Trophoblast cell (in vitro differentiated cells and primary cell): ENCODE data around the gene EYS.
A peak's percentile ranks its signal among the peaks of the same experiment; 100 is the strongest.

Source experiments
- DNase-seq, 2 donors: peaks; one replicate each; pipeline ENCODE4 v3.0.0-alpha.2; 2016
- H2AFZ ChIP-seq: 2 replicates; pipeline ENCODE4 v1.6.1; 2013; ENCODE audit warnings: low read length, moderate library complexity, mild to moderate bottlenecking; ENCODE audit not compliant: insufficient read depth, poor library complexity
- H2AK5ac ChIP-seq: 2 replicates; pipeline ENCODE4 v1.6.1; 2013; ENCODE audit warnings: mild to moderate bottlenecking, low read length
- H2BK120ac ChIP-seq: 2 replicates; pipeline ENCODE4 v1.6.1; 2013; ENCODE audit warnings: low read length, mild to moderate bottlenecking, moderate library complexity; ENCODE audit not compliant: insufficient read depth, poor library complexity
- H2BK12ac ChIP-seq: 2 replicates; pipeline ENCODE4 v1.6.1; 2013; ENCODE audit warnings: mild to moderate bottlenecking, low read length, moderate library complexity
- H2BK5ac ChIP-seq: 2 replicates; pipeline ENCODE4 v1.6.1; 2013; ENCODE audit warnings: low read length, low read depth, moderate library complexity, mild to moderate bottlenecking; ENCODE audit not compliant: poor library complexity
- H3K14ac ChIP-seq: 2 replicates; pipeline ENCODE4 v1.6.1; 2013; ENCODE audit warnings: mild to moderate bottlenecking, low read length
- H3K18ac ChIP-seq: 2 replicates; pipeline ENCODE4 v1.6.1; 2013; ENCODE audit warnings: mild to moderate bottlenecking, low read length
- H3K23ac ChIP-seq: 2 replicates; pipeline ENCODE4 v1.6.1; 2013; ENCODE audit warnings: low read length
- H3K27ac ChIP-seq: 2 replicates; pipeline ENCODE4 v1.5.1; 2013; ENCODE audit warnings: low read depth, mild to moderate bottlenecking, inconsistent platforms, low read length, moderate library complexity
- H3K27me3 ChIP-seq: 2 replicates; pipeline ENCODE4 v1.6.1; 2013; ENCODE audit warnings: inconsistent platforms, mild to moderate bottlenecking, low read length, moderate library complexity; ENCODE audit not compliant: insufficient read depth
- H3K36me3 ChIP-seq, 2 experiments: 1 replicate in 1 of 2; 2 replicates in 1 of 2; pipeline ENCODE4 v1.6.1; 2013; ENCODE audit warnings: low read length in 2 of 2, mild to moderate bottlenecking in 2 of 2, moderate library complexity in 1 of 2; ENCODE audit not compliant: insufficient read depth in 2 of 2, control insufficient read depth in 1 of 2
- H3K4ac ChIP-seq: 2 replicates; pipeline ENCODE4 v1.6.1; 2013; ENCODE audit warnings: low read depth, mild to moderate bottlenecking, low read length, moderate library complexity
- H3K4me1 ChIP-seq, 2 experiments: 1 replicate in 1 of 2; 2 replicates in 1 of 2; pipeline ENCODE4 v1.6.1; 2013; ENCODE audit warnings: low read length in 2 of 2, mild to moderate bottlenecking in 2 of 2, moderate library complexity in 1 of 2; ENCODE audit not compliant: insufficient read depth in 2 of 2, control insufficient read depth in 1 of 2
- H3K4me2 ChIP-seq: 2 replicates; pipeline ENCODE4 v1.6.1; 2013; ENCODE audit warnings: inconsistent platforms, mild to moderate bottlenecking, low read length, moderate library complexity
- H3K4me3 ChIP-seq: 2 replicates; pipeline ENCODE4 v1.5.1; 2013; ENCODE audit warnings: mild to moderate bottlenecking, low read depth, low read length, inconsistent platforms
- H3K79me1 ChIP-seq: one replicate; pipeline ENCODE4 v1.6.1; 2013; ENCODE audit warnings: low read length
- H3K79me2 ChIP-seq: 2 replicates; pipeline ENCODE4 v1.6.1; 2013; ENCODE audit warnings: low read length, mild to moderate bottlenecking; ENCODE audit not compliant: control insufficient read depth, insufficient read depth, poor library complexity
- H3K9ac ChIP-seq: 2 replicates; pipeline ENCODE4 v1.6.1; 2013; ENCODE audit warnings: mild to moderate bottlenecking, low read length
- H3K9me3 ChIP-seq: 2 replicates; pipeline ENCODE4 v1.6.1; 2013; ENCODE audit warnings: low read depth, mild to moderate bottlenecking, control low read depth, inconsistent platforms, low read length; ENCODE audit not compliant: insufficient read depth
- H4K12ac ChIP-seq: 2 replicates; pipeline ENCODE4 v1.6.1; 2013; ENCODE audit warnings: low read depth, mild to moderate bottlenecking, low read length, moderate library complexity
- H4K8ac ChIP-seq: 2 replicates; pipeline ENCODE4 v1.6.1; 2013; ENCODE audit warnings: low read depth, mild to moderate bottlenecking, low read length, moderate library complexity
- H4K91ac ChIP-seq: one replicate; pipeline ENCODE4 v1.6.1; 2013; ENCODE audit warnings: low read depth, mild to moderate bottlenecking, low read length, moderate library complexity
- WGBS: extraction: QIAGEN DNeasy Blood & Tissue Kit; methylation state at CpG from one replicate; pipeline ENCODE4 v1.1.7; 2013; ENCODE audit warnings: missing lambda C conversion rate; ENCODE audit not compliant: insufficient read length, insufficient coverage; ENCODE audit errors: extremely low coverage; 5-methylcytosine and 5-hydroxymethylcytosine counted together

The EYS gene

GRCh38 chr6:64847396-64847795, 859.6 kb downstream of the EYS start:
- Histone ChIP-seq H3K4me2 (no peak overlapping the region), H3K23ac (no peak overlapping the region), H3K4ac (no peak overlapping the region), H2BK5ac (no peak overlapping the region), H3K4me1 (no peaks in the 10 kb centered on the region), H2AK5ac (no peak overlapping the region), H2AFZ (no peak overlapping the region), H3K9ac (no peak overlapping the region), H4K8ac (no peak overlapping the region), H3K79me1 (no peaks in the 10 kb centered on the region), H2BK120ac (no peak overlapping the region), H3K79me2 (no peaks in the 10 kb centered on the region), H3K14ac (no peak overlapping the region), H3K9me3 (no peaks in the 10 kb centered on the region), H3K27me3 (no peaks in the 10 kb centered on the region), H3K4me3 (no peak overlapping the region), H4K91ac (no peak overlapping the region), H3K36me3 (no peaks in the 10 kb centered on the region), H2BK12ac (no peak overlapping the region), H4K12ac (no peak overlapping the region), H3K18ac (no peak overlapping the region), H3K27ac (no peak overlapping the region)
- WGBS = no CpG with 5 or more reads among the region's 1 CpG
- no peak for DNase-seq

GRCh38 chr6:64838726-64839125, 868.3 kb downstream of the EYS start:
- H3K4me2 ChIP-seq = no peak overlapping the region
- H4K12ac ChIP-seq = no peak overlapping the region
- no peak overlapping the region for H3K18ac ChIP-seq
- no peak overlapping the region for H4K91ac ChIP-seq
- H3K9ac ChIP-seq = no peak overlapping the region
- H2AK5ac ChIP-seq = no peak overlapping the region
- no peaks in the 10 kb centered on the region for H3K79me1 ChIP-seq
- no peak overlapping the region for H3K27ac ChIP-seq
- H3K4me3 ChIP-seq = no peak overlapping the region
- H3K23ac ChIP-seq = no peak overlapping the region
- H2BK5ac ChIP-seq = no peak overlapping the region
- H3K27me3 ChIP-seq = no peaks in the 10 kb centered on the region
- H2BK120ac ChIP-seq = no peak overlapping the region
- H3K4me1 ChIP-seq = no peaks in the 10 kb centered on the region
- H3K14ac ChIP-seq = no peak overlapping the region
- H3K4ac ChIP-seq = no peak overlapping the region
- H2BK12ac ChIP-seq = no peak overlapping the region
- H4K8ac ChIP-seq = no peak overlapping the region
- no peak overlapping the region for H2AFZ ChIP-seq
- no peaks in the 10 kb centered on the region for H3K9me3 ChIP-seq
- no peaks in the 10 kb centered on the region for H3K79me2 ChIP-seq
- H3K36me3 ChIP-seq = no peaks in the 10 kb centered on the region
- DNase-seq = peak in 1 of 2 donors; percentile 3

- H3K79me2 ChIP-seq = no peaks in the 10 kb centered on the region
- H2AK5ac ChIP-seq = no peak overlapping the region
- no peaks in the 10 kb centered on the region for H3K27me3 ChIP-seq
- no peaks in the 10 kb centered on the region for H3K9me3 ChIP-seq
- no peak overlapping the region for H3K4me3 ChIP-seq
- no peak overlapping the region for H3K14ac ChIP-seq
- H3K27ac ChIP-seq = no peak overlapping the region
- no peak for DNase-seq
- no peak overlapping the region for H4K8ac ChIP-seq
- no peak overlapping the region for H3K23ac ChIP-seq
- H2BK5ac ChIP-seq = no peak overlapping the region
- H2AFZ ChIP-seq = no peak overlapping the region
- no peaks in the 10 kb centered on the region for H3K4me1 ChIP-seq
- no peak overlapping the region for H4K12ac ChIP-seq
- H3K4me2 ChIP-seq = no peak overlapping the region
- H3K4ac ChIP-seq = no peak overlapping the region
- H4K91ac ChIP-seq = no peak overlapping the region
- no peak overlapping the region for H3K18ac ChIP-seq
- H2BK12ac ChIP-seq = no peak overlapping the region
- H3K36me3 ChIP-seq = no peaks in the 10 kb centered on the region
- no peak overlapping the region for H3K9ac ChIP-seq
- no peak overlapping the region for H2BK120ac ChIP-seq
- H3K79me1 ChIP-seq = no peaks in the 10 kb centered on the region
- 100% methylated on average over 1 of the region's 2 CpGs for whole genome bisulfite sequencing
Measured at GRCh38 chr6:64831680-64832079, 875.3 kb downstream of the EYS start.

- H4K8ac ChIP-seq = no peak overlapping the region
- no peaks in the 10 kb centered on the region for H3K9me3 ChIP-seq
- H3K27me3 ChIP-seq = no peaks in the 10 kb centered on the region
- no peak overlapping the region for H4K12ac ChIP-seq
- H4K91ac ChIP-seq = no peak overlapping the region
- H3K4ac ChIP-seq = no peak overlapping the region
- no peak overlapping the region for H3K4me3 ChIP-seq
- no peaks in the 10 kb centered on the region for H3K4me1 ChIP-seq
- no peak overlapping the region for H2BK5ac ChIP-seq
- no peak overlapping the region for H3K18ac ChIP-seq
- no peaks in the 10 kb centered on the region for H3K36me3 ChIP-seq
- H3K4me2 ChIP-seq = no peak overlapping the region
- H3K9ac ChIP-seq = no peak overlapping the region
- no peaks in the 10 kb centered on the region for H3K79me1 ChIP-seq
- no CpG with 5 or more reads among the region's 2 CpGs for WGBS
- no peak overlapping the region for H2BK12ac ChIP-seq
- H2AFZ ChIP-seq = no peak overlapping the region
- H3K27ac ChIP-seq = no peak overlapping the region
- H3K79me2 ChIP-seq = no peaks in the 10 kb centered on the region
- H3K23ac ChIP-seq = no peak overlapping the region
- no peak overlapping the region for H2AK5ac ChIP-seq
- H3K14ac ChIP-seq = no peak overlapping the region
- DNase-seq = no peak
- H2BK120ac ChIP-seq = no peak overlapping the region
Measured at GRCh38 chr6:64817525-64817924, 889.5 kb downstream of the EYS start.
